Measurements from ENCODE around the gene SFRP5.

DNA sequence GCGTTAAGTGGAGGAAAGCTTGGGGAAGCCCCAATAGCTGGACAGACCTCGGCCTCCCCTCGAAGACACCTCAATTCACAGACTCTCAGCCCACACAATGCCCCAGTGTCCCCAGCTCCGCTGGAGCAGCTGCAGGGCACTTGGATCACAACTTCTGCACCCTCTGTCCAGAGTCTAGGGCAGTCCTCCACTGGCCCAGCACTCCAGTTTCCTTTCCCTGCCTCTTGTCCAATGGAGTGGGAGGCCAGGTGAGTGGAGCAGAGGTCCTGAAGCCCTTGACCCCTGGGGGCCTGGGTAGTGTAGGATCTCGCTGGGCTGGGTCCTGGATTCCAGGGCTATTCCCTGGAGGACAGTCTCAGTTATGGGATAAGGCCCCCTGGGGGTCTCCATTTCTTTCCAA is 11.9 kb downstream of the SFRP5 start:
- TF ChIP-seq, protein P1, sequence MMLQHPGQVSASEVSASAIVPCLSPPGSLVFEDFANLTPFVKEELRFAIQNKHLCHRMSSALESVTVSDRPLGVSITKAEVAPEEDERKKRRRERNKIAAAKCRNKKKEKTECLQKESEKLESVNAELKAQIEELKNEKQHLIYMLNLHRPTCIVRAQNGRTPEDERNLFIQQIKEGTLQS (IDR thresholded peaks at IDR 0.05): no peak
- TF ChIP-seq, protein P2, sequence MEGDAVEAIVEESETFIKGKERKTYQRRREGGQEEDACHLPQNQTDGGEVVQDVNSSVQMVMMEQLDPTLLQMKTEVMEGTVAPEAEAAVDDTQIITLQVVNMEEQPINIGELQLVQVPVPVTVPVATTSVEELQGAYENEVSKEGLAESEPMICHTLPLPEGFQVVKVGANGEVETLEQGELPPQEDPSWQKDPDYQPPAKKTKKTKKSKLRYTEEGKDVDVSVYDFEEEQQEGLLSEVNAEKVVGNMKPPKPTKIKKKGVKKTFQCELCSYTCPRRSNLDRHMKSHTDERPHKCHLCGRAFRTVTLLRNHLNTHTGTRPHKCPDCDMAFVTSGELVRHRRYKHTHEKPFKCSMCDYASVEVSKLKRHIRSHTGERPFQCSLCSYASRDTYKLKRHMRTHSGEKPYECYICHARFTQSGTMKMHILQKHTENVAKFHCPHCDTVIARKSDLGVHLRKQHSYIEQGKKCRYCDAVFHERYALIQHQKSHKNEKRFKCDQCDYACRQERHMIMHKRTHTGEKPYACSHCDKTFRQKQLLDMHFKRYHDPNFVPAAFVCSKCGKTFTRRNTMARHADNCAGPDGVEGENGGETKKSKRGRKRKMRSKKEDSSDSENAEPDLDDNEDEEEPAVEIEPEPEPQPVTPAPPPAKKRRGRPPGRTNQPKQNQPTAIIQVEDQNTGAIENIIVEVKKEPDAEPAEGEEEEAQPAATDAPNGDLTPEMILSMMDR (IDR thresholded peaks at IDR 0.05 in 2 of 3, conservative IDR thresholded peaks at IDR 0.05 in 1 of 3; ENCODE audit: borderline replicate concordance in 1 of 3, insufficient read depth in 1 of 3, low read depth in 2 of 3, low read length in 2 of 3): no peak
- TF ChIP-seq, protein P3, sequence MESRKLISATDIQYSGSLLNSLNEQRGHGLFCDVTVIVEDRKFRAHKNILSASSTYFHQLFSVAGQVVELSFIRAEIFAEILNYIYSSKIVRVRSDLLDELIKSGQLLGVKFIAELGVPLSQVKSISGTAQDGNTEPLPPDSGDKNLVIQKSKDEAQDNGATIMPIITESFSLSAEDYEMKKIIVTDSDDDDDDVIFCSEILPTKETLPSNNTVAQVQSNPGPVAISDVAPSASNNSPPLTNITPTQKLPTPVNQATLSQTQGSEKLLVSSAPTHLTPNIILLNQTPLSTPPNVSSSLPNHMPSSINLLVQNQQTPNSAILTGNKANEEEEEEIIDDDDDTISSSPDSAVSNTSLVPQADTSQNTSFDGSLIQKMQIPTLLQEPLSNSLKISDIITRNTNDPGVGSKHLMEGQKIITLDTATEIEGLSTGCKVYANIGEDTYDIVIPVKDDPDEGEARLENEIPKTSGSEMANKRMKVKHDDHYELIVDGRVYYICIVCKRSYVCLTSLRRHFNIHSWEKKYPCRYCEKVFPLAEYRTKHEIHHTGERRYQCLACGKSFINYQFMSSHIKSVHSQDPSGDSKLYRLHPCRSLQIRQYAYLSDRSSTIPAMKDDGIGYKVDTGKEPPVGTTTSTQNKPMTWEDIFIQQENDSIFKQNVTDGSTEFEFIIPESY (IDR thresholded peaks at IDR 0.05; ENCODE audit: extremely low read depth, insufficient replicate concordance, low read length): no peak
- TF ChIP-seq, protein P4, sequence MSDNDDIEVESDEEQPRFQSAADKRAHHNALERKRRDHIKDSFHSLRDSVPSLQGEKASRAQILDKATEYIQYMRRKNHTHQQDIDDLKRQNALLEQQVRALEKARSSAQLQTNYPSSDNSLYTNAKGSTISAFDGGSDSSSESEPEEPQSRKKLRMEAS (IDR thresholded peaks at IDR 0.05): no peak
- TF ChIP-seq POLR2AphosphoS5 (IDR thresholded peaks at IDR 0.05; ENCODE audit: low read depth, low read length): no peak
- no peak for TF ChIP-seq SP1 (IDR thresholded peaks at IDR 0.05; ENCODE audit: low read depth)
- TF ChIP-seq, protein P5, sequence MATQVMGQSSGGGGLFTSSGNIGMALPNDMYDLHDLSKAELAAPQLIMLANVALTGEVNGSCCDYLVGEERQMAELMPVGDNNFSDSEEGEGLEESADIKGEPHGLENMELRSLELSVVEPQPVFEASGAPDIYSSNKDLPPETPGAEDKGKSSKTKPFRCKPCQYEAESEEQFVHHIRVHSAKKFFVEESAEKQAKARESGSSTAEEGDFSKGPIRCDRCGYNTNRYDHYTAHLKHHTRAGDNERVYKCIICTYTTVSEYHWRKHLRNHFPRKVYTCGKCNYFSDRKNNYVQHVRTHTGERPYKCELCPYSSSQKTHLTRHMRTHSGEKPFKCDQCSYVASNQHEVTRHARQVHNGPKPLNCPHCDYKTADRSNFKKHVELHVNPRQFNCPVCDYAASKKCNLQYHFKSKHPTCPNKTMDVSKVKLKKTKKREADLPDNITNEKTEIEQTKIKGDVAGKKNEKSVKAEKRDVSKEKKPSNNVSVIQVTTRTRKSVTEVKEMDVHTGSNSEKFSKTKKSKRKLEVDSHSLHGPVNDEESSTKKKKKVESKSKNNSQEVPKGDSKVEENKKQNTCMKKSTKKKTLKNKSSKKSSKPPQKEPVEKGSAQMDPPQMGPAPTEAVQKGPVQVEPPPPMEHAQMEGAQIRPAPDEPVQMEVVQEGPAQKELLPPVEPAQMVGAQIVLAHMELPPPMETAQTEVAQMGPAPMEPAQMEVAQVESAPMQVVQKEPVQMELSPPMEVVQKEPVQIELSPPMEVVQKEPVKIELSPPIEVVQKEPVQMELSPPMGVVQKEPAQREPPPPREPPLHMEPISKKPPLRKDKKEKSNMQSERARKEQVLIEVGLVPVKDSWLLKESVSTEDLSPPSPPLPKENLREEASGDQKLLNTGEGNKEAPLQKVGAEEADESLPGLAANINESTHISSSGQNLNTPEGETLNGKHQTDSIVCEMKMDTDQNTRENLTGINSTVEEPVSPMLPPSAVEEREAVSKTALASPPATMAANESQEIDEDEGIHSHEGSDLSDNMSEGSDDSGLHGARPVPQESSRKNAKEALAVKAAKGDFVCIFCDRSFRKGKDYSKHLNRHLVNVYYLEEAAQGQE (IDR thresholded peaks at IDR 0.05; ENCODE audit: low read depth): no peak
- no peak for TF ChIP-seq POLR2A (IDR thresholded peaks at IDR 0.05; ENCODE audit: borderline replicate concordance, extremely low read depth, insufficient read depth, insufficient read length)
- TF ChIP-seq EZH2phosphoT487 (IDR thresholded peaks at IDR 0.05; ENCODE audit: borderline replicate concordance): no peak
- TF ChIP-seq ZFX (IDR thresholded peaks at IDR 0.05): no peak
- no peak for TF ChIP-seq SIN3A (IDR thresholded peaks at IDR 0.05; ENCODE audit: low read depth)
- no peak for TF ChIP-seq YY1 (IDR thresholded peaks at IDR 0.05; ENCODE audit: extremely low read depth, insufficient replicate concordance, low read depth, low read length)
- TF ChIP-seq EZH2 (IDR thresholded peaks at IDR 0.05): no peak
- TF ChIP-seq RAD21 (IDR thresholded peaks at IDR 0.05; ENCODE audit: low read depth): no peak

All from HCT116 (cell line).